CD4-positive, alpha-beta T cell treated with Interleukin-2 at 100 ng/mL for 4 hours (primary cell): ENCODE results near the gene FARP1.
"Not testable (repeated sequence)": the region's sequence is repeated elsewhere in the genome, so short reads cannot be mapped to it uniquely, and the experiment has no call there.

Experiments
- DNase-seq: peaks from one replicate; pipeline ENCODE4 v3.0.0-alpha.2; 2020; ENCODE audit warnings: low spot score

FARP1 gene

GRCh38 chr13:98363326-98363725 lies 220.4 kb downstream of the FARP1 start:
- DNase-seq: no peak

GRCh38 chr13:98364179-98364578 lies 221.3 kb downstream of the FARP1 start:
- DNase-seq: no peak

- DNase-seq: no peak
Observed at GRCh38 chr13:98364647-98365046, 221.8 kb downstream of the FARP1 start.

GRCh38 chr13:98365302-98365701 lies 222.4 kb downstream of the FARP1 start:
- no peak for DNase-seq

- DNase-seq: no peak
Observed at GRCh38 chr13:98366010-98366409, 223.1 kb downstream of the FARP1 start.

- DNase-seq: no peak
Observed at GRCh38 chr13:98366443-98366842, 223.5 kb downstream of the FARP1 start.

- no peak for DNase-seq
Observed at GRCh38 chr13:98366959-98367358, 224.1 kb downstream of the FARP1 start.

- DNase-seq: no peak
Observed at GRCh38 chr13:98368019-98368418, 225.1 kb downstream of the FARP1 start.

- DNase-seq: not testable (repeated sequence)
Observed at GRCh38 chr13:98369520-98369919, 226.6 kb downstream of the FARP1 start.

GRCh38 chr13:98370261-98370660 lies 227.4 kb downstream of the FARP1 start:
- no peak for DNase-seq

- no peak for DNase-seq
Observed at GRCh38 chr13:98370806-98371515, 228.1 kb downstream of the FARP1 start.

- DNase-seq: no peak
Observed at GRCh38 chr13:98371516-98372023, 228.7 kb downstream of the FARP1 start.

GRCh38 chr13:98372876-98373275 lies 230.0 kb downstream of the FARP1 start:
- DNase-seq: no peak

GRCh38 chr13:98374750-98375149 lies 231.9 kb downstream of the FARP1 start:
- DNase-seq: no peak

GRCh38 chr13:98377635-98378378 lies 234.9 kb downstream of the FARP1 start:
- no peak for DNase-seq

GRCh38 chr13:98384739-98385138 lies 241.8 kb downstream of the FARP1 start:
- no peak for DNase-seq

GRCh38 chr13:98385606-98386005 lies 242.7 kb downstream of the FARP1 start:
- DNase-seq: no peak

GRCh38 chr13:98386637-98387036 lies 243.7 kb downstream of the FARP1 start:
- no peak for DNase-seq

GRCh38 chr13:98389319-98389718 lies 246.4 kb downstream of the FARP1 start:
- no peak for DNase-seq

- no peak for DNase-seq
Observed at GRCh38 chr13:98390086-98390715, 247.3 kb downstream of the FARP1 start.

- DNase-seq: no peak
Observed at GRCh38 chr13:98393873-98394272, 251.0 kb downstream of the FARP1 start.

- no peak for DNase-seq
Observed at GRCh38 chr13:98394820-98395510, 252.1 kb downstream of the FARP1 start.
